Activated CD4-positive, alpha-beta T cell treated with anti-CD3 and anti-CD28 coated beads, Interleukin-2, amount 10 ng/mL, durations not matched to agents 24 days and 14 days (primary cell): Measurements from ENCODE around the gene INTS11. TPM values are rescaled to one million over a fixed set of nuclear protein-coding genes. Genes with fewer than 3 reads are reported as not detected.
"Not testable (repeated sequence)": the region's sequence is repeated elsewhere in the genome, so short reads cannot be mapped to it uniquely, and the experiment has no call there.

Experiments used
- DNase-seq: peaks from one replicate; pipeline ENCODE4 v3.0.0; 2022
- H3K27ac Mint-ChIP-seq: one replicate; pipeline ENCODE4 v1.8.0; 2022; ENCODE audit warnings: mild to moderate bottlenecking, mixed read lengths
- H3K27me3 Mint-ChIP-seq: one replicate; pipeline ENCODE4 v1.8.0; 2022; ENCODE audit warnings: mixed read lengths
- H3K36me3 Mint-ChIP-seq: one replicate; pipeline ENCODE4 v1.8.0; 2022; ENCODE audit warnings: low read depth, mild to moderate bottlenecking, mixed read lengths
- H3K4me1 Mint-ChIP-seq: one replicate; pipeline ENCODE4 v1.8.0; 2021; ENCODE audit warnings: mixed read lengths
- H3K4me3 Mint-ChIP-seq: one replicate; pipeline ENCODE4 v1.8.0; 2022; ENCODE audit warnings: mild to moderate bottlenecking, moderate library complexity, mixed read lengths
- H3K9me3 Mint-ChIP-seq: one replicate; pipeline ENCODE4 v1.8.0; 2021; ENCODE audit warnings: mixed read lengths
- intact Hi-C: fragments of 100-400 bp; cut with micrococcal nuclease; formaldehyde crosslinking; loops from one replicate; pipeline ENCODE4 v1.15.1; 2023
- total RNA-seq: library from RNA; stranded (reverse); gene quantifications from 2 replicates; pipeline ENCODE4 v1.2.3, GENCODE V29; 2022

INTS11 gene
- total RNA-seq, 1 donor from 2014 or later: 145 TPM

- H3K4me3 Mint-ChIP-seq: peak overlapping the region; percentile 92
These were observed 2.0 kb downstream of the INTS11 start for GRCh38 chr1:1322418-1322817.

GRCh38 chr1:1321477-1321876 is 3.0 kb downstream of the INTS11 start:
- Mint-ChIP-seq H3K27me3 (no peaks in the 10 kb centered on the region), H3K4me1 (peaks cover 18% of the 10 kb centered on the region), H3K4me3 (no peak overlapping the region), H3K36me3 (peaks cover 34% of the 10 kb centered on the region), H3K27ac (no peak overlapping the region), H3K9me3 (no peaks in the 10 kb centered on the region)
- no peak for DNase-seq
- intact Hi-C loops: no loop called here

More at GRCh38 chr1:1322418-1322817, 2.0 kb downstream of the INTS11 start:
- Mint-ChIP-seq H3K4me1 (peaks cover 18% of the 10 kb centered on the region), H3K36me3 (peaks cover 31% of the 10 kb centered on the region), H3K27ac (peak overlapping the region; percentile 76), H3K27me3 (no peaks in the 10 kb centered on the region), H3K9me3 (no peaks in the 10 kb centered on the region)
- DNase-seq: no peak
- intact Hi-C loops: no loop called here

GRCh38 chr1:1320666-1321448 is 3.6 kb downstream of the INTS11 start:
- no peaks in the 10 kb centered on the region for H3K9me3 Mint-ChIP-seq
- H3K27me3 Mint-ChIP-seq: no peaks in the 10 kb centered on the region
- H3K36me3 Mint-ChIP-seq: peaks cover 39% of the 10 kb centered on the region
- H3K4me1 Mint-ChIP-seq: peaks cover 14% of the 10 kb centered on the region
- no peak overlapping the region for H3K4me3 Mint-ChIP-seq
- intact Hi-C loops: no loop called here
- DNase-seq: no peak
- no peak overlapping the region for H3K27ac Mint-ChIP-seq

GRCh38 chr1:1319646-1319941 is 4.9 kb downstream of the INTS11 start:
- intact Hi-C loops: no loop called here
- no peaks in the 10 kb centered on the region for H3K9me3 Mint-ChIP-seq
- peaks cover 47% of the 10 kb centered on the region for H3K36me3 Mint-ChIP-seq
- no peak overlapping the region for H3K4me3 Mint-ChIP-seq
- no peak overlapping the region for H3K27ac Mint-ChIP-seq
- no peak for DNase-seq
- peaks cover 16% of the 10 kb centered on the region for H3K4me1 Mint-ChIP-seq
- no peaks in the 10 kb centered on the region for H3K27me3 Mint-ChIP-seq

GRCh38 chr1:1318777-1319645 is 5.4 kb downstream of the INTS11 start:
- no peaks in the 10 kb centered on the region for H3K27me3 Mint-ChIP-seq
- H3K36me3 Mint-ChIP-seq: peaks cover 46% of the 10 kb centered on the region
- H3K27ac Mint-ChIP-seq: no peak overlapping the region
- DNase-seq: no peak
- peaks cover 14% of the 10 kb centered on the region for H3K4me1 Mint-ChIP-seq
- intact Hi-C loops: no loop called here
- no peaks in the 10 kb centered on the region for H3K9me3 Mint-ChIP-seq
- H3K4me3 Mint-ChIP-seq: no peak overlapping the region

GRCh38 chr1:1318131-1318652 is 6.3 kb downstream of the INTS11 start:
- no peaks in the 10 kb centered on the region for H3K9me3 Mint-ChIP-seq
- peaks cover 48% of the 10 kb centered on the region for H3K36me3 Mint-ChIP-seq
- H3K27ac Mint-ChIP-seq: no peak overlapping the region
- H3K27me3 Mint-ChIP-seq: no peaks in the 10 kb centered on the region
- intact Hi-C loops: no loop called here
- no peak overlapping the region for H3K4me3 Mint-ChIP-seq
- H3K4me1 Mint-ChIP-seq: peaks cover 10% of the 10 kb centered on the region
- DNase-seq: no peak

GRCh38 chr1:1317420-1317819 is 7.0 kb downstream of the INTS11 start:
- Mint-ChIP-seq H3K27me3 (no peaks in the 10 kb centered on the region), H3K9me3 (no peaks in the 10 kb centered on the region), H3K4me3 (no peak overlapping the region), H3K27ac (no peak overlapping the region), H3K36me3 (peaks cover 51% of the 10 kb centered on the region), H3K4me1 (peaks cover 5% of the 10 kb centered on the region)
- intact Hi-C loops: no loop called here
- no peak for DNase-seq

- H3K27ac Mint-ChIP-seq, H3K4me3 Mint-ChIP-seq, H3K4me1 Mint-ChIP-seq, H3K27me3 Mint-ChIP-seq, DNase-seq, H3K9me3 Mint-ChIP-seq, intact Hi-C loops: not testable (repeated sequence)
- H3K36me3 Mint-ChIP-seq: peaks cover 46% of the 10 kb centered on the region
These were observed 8.3 kb downstream of the INTS11 start for GRCh38 chr1:1316199-1316598.

GRCh38 chr1:1315435-1315954 is 9.0 kb downstream of the INTS11 start:
- H3K27ac Mint-ChIP-seq: no peak overlapping the region
- no peak for DNase-seq
- intact Hi-C loops: no loop called here
- no peak overlapping the region for H3K4me3 Mint-ChIP-seq
- peaks cover 48% of the 10 kb centered on the region for H3K36me3 Mint-ChIP-seq
- no peaks in the 10 kb centered on the region for H3K27me3 Mint-ChIP-seq
- peaks cover 2% of the 10 kb centered on the region for H3K4me1 Mint-ChIP-seq
- H3K9me3 Mint-ChIP-seq: no peaks in the 10 kb centered on the region

- DNase-seq: no peak
- H3K9me3 Mint-ChIP-seq: no peaks in the 10 kb centered on the region
- peaks cover 2% of the 10 kb centered on the region for H3K4me1 Mint-ChIP-seq
- intact Hi-C loops: no loop called here
- H3K4me3 Mint-ChIP-seq: no peak overlapping the region
- peaks cover 45% of the 10 kb centered on the region for H3K36me3 Mint-ChIP-seq
- H3K27ac Mint-ChIP-seq: no peak overlapping the region
- H3K27me3 Mint-ChIP-seq: no peaks in the 10 kb centered on the region
These were observed 9.7 kb downstream of the INTS11 start for GRCh38 chr1:1314678-1315335.

- Mint-ChIP-seq H3K36me3 (peaks cover 44% of the 10 kb centered on the region), H3K27ac (no peak overlapping the region), H3K4me3 (no peak overlapping the region), H3K9me3 (no peaks in the 10 kb centered on the region), H3K4me1 (peaks cover 2% of the 10 kb centered on the region), H3K27me3 (no peaks in the 10 kb centered on the region)
- DNase-seq: no peak
- intact Hi-C loops: no loop called here
These were observed 10.2 kb downstream of the INTS11 start for GRCh38 chr1:1314237-1314586.

- no peak overlapping the region for H3K27ac Mint-ChIP-seq
- DNase-seq: no peak
- no peaks in the 10 kb centered on the region for H3K9me3 Mint-ChIP-seq
- H3K4me3 Mint-ChIP-seq: no peak overlapping the region
- intact Hi-C loops: no loop called here
- no peaks in the 10 kb centered on the region for H3K27me3 Mint-ChIP-seq
- H3K36me3 Mint-ChIP-seq: peaks cover 40% of the 10 kb centered on the region
- H3K4me1 Mint-ChIP-seq: peaks cover 2% of the 10 kb centered on the region
These were observed 10.8 kb downstream of the INTS11 start for GRCh38 chr1:1313500-1314236.
